GM12873 (cell line): ENCODE results near the gene DDC.

Experiments used
- TF ChIP-seq, protein P1 (sequence below): IDR thresholded peaks from 2 replicates; pipeline ENCODE4 v1.5.1; 2012; ENCODE audit warnings: low read depth, mild to moderate bottlenecking, moderate library complexity, low read length, control low read depth; ENCODE audit not compliant: insufficient read depth; ENCODE audit errors: missing control alignments

DDC gene

DNA sequence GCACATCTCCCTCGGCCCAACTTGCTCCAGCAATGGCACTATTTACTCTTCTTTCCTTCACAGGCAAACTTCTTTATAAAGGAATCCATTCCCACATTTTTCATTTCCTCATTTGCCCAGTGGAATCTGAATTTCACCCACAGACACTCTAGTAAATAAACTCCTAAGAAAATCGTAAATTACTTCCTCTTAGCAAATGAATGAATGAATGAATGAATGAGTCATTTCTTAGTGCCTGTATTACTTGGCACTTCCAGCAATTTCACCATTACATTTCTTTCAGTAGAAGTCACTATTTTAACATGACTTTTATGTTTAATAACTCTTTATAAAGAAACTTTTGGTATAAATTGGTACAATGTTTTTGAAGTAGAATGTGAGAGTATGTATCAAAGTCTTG is 55.7 kb downstream of the DDC start:
- TF ChIP-seq, protein P1, sequence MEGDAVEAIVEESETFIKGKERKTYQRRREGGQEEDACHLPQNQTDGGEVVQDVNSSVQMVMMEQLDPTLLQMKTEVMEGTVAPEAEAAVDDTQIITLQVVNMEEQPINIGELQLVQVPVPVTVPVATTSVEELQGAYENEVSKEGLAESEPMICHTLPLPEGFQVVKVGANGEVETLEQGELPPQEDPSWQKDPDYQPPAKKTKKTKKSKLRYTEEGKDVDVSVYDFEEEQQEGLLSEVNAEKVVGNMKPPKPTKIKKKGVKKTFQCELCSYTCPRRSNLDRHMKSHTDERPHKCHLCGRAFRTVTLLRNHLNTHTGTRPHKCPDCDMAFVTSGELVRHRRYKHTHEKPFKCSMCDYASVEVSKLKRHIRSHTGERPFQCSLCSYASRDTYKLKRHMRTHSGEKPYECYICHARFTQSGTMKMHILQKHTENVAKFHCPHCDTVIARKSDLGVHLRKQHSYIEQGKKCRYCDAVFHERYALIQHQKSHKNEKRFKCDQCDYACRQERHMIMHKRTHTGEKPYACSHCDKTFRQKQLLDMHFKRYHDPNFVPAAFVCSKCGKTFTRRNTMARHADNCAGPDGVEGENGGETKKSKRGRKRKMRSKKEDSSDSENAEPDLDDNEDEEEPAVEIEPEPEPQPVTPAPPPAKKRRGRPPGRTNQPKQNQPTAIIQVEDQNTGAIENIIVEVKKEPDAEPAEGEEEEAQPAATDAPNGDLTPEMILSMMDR = no peak

DNA sequence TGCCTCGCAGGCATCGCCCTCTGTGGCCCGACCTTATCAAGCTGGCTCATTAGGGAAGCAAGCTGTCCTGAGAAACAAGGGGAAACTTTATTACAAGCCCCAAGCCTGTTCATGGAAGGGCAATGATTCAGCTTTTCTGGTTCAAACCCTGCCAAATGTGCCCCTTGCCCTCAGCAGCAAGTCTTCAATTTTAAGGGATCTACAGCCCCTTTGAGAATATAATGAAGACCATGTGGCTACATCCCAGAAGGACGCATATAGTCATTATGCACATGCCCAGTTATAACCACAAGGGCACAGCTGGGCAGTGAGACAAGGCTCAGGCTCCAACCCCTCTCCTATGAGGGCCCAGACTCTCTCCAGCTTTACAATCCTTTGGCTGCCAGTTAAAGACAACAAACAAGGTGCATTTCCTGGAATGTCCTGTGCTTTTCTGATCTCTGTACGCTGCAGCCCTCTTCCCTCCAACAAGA is 56.7 kb downstream of the DDC start:
- TF ChIP-seq, protein P1 = no peak

- TF ChIP-seq, protein P1 = no peak
These were observed 57.2 kb downstream of the DDC start for GRCh38 chr7:50507898-50508470.

DNA sequence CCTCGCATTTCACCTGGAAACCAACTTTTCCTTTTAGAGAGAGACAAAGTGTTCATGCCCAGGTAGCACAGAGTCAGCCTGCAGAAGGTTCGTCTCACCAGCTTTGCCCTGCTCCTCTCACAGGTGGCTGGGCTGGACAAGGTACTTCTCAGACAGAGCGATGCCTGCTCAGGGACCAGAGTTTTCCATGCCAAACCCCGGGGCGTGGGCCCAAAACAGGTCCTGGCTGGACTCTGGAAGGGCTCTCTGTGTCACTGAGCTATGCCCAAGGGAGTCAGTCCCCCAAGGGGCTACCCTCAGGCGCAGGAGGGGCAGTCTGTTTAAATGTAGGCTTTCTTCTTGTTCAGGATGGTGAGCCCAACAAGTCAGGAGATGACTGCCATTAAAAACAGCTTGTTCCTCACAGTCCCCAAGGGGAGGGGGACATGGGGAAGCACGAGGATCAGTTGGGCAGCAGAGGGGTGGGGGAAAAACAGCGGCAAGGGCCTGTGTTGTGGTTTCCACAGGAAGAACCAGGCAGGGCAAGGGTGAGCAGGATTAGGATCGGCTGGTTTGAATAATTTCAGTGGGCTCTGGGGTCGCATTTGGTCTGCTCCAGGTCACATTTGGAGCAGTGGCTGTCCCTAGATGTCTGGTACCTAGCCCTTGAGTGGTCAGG is 59.5 kb downstream of the DDC start:
- TF ChIP-seq, protein P1 = no peak

GRCh38 chr7:50504646-50505546 is 60.3 kb downstream of the DDC start:
- TF ChIP-seq, protein P1 = no peak

- TF ChIP-seq, protein P1 = no peak
These were observed 62.3 kb downstream of the DDC start for GRCh38 chr7:50502947-50503346.
